ENCODE measurements around the gene TEPSIN. TPM values are rescaled to one million over a fixed set of nuclear protein-coding genes. Genes with fewer than 3 reads are reported as not detected.
A peak's percentile ranks its signal among the peaks of the same experiment; 100 is the strongest.

Gene TEPSIN
- total and polyA plus RNA-seq, 2 of the 13 experiments (the other 11 are each of a cell fraction or from before 2014, with no cell fraction given), result 16.1 to 18.8 TPM

GRCh38 chr17:81238815-81239713, at the start of gene TEPSIN, which contains the start of gene NDUFAF8 (continued):
- TF ChIP-seq SP5 (CRISPR knock-in tag; IDR thresholded peaks at IDR 0.05; ENCODE audit: borderline replicate concordance, low read depth) (no peak), ZMYM2 (CRISPR knock-in tag; IDR thresholded peaks at IDR 0.05) (no peak), RAD21 (CRISPR knock-in tag; IDR thresholded peaks at IDR 0.05) (peak; percentile 63), TSC22D2 (CRISPR knock-in tag; IDR thresholded peaks at IDR 0.05; ENCODE audit: borderline replicate concordance) (no peak), FOXO1 (CRISPR knock-in tag; IDR thresholded peaks at IDR 0.05) (no peak; the same call in 1 of the 2 replicates), GATAD2A (CRISPR knock-in tag; IDR thresholded peaks at IDR 0.05) (peak; percentile 8; the same call in 1 of the 2 replicates), TBX2 (CRISPR knock-in tag; IDR thresholded peaks at IDR 0.05; ENCODE audit: borderline replicate concordance) (no peak; the same call in 1 of the 2 replicates), HOXD1 (CRISPR knock-in tag; IDR thresholded peaks at IDR 0.05) (peak; percentile 43; the same call in 1 of the 2 replicates), HOXA3 (CRISPR knock-in tag; IDR thresholded peaks at IDR 0.05) (peak; percentile 33), RFXAP (CRISPR knock-in tag; IDR thresholded peaks at IDR 0.05; ENCODE audit: borderline replicate concordance) (peak; percentile 39; the same call in 1 of the 2 replicates), KLF12 (CRISPR knock-in tag; IDR thresholded peaks at IDR 0.05; ENCODE audit: borderline replicate concordance) (peak; percentile 25)
- TF ChIP-seq, protein P1, sequence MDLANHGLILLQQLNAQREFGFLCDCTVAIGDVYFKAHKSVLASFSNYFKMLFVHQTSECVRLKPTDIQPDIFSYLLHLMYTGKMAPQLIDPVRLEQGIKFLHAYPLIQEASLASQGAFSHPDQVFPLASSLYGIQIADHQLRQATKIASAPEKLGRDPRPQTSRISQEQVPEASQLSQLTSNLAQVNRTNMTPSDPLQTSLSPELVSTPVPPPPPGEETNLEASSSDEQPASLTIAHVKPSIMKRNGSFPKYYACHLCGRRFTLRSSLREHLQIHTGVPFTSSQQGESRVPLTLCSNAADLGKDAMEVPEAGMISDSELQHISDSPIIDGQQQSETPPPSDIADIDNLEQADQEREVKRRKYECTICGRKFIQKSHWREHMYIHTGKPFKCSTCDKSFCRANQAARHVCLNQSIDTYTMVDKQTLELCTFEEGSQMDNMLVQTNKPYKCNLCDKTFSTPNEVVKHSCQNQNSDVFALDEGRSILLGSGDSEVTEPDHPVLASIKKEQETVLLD (CRISPR knock-in tag; IDR thresholded peaks at IDR 0.05; ENCODE audit: low read depth), result peak; percentile 19; the same call in 1 of the 2 replicates
- TF ChIP-seq, protein P2, sequence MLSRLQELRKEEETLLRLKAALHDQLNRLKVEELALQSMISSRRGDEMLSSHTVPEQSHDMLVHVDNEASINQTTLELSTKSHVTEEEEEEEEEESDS (CRISPR knock-in tag; IDR thresholded peaks at IDR 0.05; ENCODE audit: borderline replicate concordance), result no peak
- TF ChIP-seq, protein P3, sequence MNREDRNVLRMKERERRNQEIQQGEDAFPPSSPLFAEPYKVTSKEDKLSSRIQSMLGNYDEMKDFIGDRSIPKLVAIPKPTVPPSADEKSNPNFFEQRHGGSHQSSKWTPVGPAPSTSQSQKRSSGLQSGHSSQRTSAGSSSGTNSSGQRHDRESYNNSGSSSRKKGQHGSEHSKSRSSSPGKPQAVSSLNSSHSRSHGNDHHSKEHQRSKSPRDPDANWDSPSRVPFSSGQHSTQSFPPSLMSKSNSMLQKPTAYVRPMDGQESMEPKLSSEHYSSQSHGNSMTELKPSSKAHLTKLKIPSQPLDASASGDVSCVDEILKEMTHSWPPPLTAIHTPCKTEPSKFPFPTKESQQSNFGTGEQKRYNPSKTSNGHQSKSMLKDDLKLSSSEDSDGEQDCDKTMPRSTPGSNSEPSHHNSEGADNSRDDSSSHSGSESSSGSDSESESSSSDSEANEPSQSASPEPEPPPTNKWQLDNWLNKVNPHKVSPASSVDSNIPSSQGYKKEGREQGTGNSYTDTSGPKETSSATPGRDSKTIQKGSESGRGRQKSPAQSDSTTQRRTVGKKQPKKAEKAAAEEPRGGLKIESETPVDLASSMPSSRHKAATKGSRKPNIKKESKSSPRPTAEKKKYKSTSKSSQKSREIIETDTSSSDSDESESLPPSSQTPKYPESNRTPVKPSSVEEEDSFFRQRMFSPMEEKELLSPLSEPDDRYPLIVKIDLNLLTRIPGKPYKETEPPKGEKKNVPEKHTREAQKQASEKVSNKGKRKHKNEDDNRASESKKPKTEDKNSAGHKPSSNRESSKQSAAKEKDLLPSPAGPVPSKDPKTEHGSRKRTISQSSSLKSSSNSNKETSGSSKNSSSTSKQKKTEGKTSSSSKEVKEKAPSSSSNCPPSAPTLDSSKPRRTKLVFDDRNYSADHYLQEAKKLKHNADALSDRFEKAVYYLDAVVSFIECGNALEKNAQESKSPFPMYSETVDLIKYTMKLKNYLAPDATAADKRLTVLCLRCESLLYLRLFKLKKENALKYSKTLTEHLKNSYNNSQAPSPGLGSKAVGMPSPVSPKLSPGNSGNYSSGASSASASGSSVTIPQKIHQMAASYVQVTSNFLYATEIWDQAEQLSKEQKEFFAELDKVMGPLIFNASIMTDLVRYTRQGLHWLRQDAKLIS (CRISPR knock-in tag; IDR thresholded peaks at IDR 0.05), result no peak
- TF ChIP-seq, protein P4, sequence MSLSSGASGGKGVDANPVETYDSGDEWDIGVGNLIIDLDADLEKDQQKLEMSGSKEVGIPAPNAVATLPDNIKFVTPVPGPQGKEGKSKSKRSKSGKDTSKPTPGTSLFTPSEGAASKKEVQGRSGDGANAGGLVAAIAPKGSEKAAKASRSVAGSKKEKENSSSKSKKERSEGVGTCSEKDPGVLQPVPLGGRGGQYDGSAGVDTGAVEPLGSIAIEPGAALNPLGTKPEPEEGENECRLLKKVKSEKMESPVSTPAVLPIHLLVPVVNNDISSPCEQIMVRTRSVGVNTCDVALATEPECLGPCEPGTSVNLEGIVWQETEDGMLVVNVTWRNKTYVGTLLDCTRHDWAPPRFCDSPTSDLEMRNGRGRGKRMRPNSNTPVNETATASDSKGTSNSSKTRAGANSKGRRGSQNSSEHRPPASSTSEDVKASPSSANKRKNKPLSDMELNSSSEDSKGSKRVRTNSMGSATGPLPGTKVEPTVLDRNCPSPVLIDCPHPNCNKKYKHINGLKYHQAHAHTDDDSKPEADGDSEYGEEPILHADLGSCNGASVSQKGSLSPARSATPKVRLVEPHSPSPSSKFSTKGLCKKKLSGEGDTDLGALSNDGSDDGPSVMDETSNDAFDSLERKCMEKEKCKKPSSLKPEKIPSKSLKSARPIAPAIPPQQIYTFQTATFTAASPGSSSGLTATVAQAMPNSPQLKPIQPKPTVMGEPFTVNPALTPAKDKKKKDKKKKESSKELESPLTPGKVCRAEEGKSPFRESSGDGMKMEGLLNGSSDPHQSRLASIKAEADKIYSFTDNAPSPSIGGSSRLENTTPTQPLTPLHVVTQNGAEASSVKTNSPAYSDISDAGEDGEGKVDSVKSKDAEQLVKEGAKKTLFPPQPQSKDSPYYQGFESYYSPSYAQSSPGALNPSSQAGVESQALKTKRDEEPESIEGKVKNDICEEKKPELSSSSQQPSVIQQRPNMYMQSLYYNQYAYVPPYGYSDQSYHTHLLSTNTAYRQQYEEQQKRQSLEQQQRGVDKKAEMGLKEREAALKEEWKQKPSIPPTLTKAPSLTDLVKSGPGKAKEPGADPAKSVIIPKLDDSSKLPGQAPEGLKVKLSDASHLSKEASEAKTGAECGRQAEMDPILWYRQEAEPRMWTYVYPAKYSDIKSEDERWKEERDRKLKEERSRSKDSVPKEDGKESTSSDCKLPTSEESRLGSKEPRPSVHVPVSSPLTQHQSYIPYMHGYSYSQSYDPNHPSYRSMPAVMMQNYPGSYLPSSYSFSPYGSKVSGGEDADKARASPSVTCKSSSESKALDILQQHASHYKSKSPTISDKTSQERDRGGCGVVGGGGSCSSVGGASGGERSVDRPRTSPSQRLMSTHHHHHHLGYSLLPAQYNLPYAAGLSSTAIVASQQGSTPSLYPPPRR (CRISPR knock-in tag; IDR thresholded peaks at IDR 0.05; ENCODE audit: borderline replicate concordance), result no peak; the same call in 1 of the 2 replicates
- TF ChIP-seq, protein P5, sequence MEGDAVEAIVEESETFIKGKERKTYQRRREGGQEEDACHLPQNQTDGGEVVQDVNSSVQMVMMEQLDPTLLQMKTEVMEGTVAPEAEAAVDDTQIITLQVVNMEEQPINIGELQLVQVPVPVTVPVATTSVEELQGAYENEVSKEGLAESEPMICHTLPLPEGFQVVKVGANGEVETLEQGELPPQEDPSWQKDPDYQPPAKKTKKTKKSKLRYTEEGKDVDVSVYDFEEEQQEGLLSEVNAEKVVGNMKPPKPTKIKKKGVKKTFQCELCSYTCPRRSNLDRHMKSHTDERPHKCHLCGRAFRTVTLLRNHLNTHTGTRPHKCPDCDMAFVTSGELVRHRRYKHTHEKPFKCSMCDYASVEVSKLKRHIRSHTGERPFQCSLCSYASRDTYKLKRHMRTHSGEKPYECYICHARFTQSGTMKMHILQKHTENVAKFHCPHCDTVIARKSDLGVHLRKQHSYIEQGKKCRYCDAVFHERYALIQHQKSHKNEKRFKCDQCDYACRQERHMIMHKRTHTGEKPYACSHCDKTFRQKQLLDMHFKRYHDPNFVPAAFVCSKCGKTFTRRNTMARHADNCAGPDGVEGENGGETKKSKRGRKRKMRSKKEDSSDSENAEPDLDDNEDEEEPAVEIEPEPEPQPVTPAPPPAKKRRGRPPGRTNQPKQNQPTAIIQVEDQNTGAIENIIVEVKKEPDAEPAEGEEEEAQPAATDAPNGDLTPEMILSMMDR (CRISPR knock-in tag; IDR thresholded peaks at IDR 0.05), result no peak
